H1 (cell line): ENCODE results near the gene ZFHX2. TPM values are rescaled to one million over a fixed set of nuclear protein-coding genes. Genes with fewer than 3 reads are reported as not detected.
A peak's percentile ranks its signal among the peaks of the same experiment; 100 is the strongest.

Experiments used
- CTCF ChIA-PET: fragments of 300-600 bp; sonication (Branson Sonifier 250); formaldehyde crosslinking; loops from one replicate; lab custom pipeline; 2021; ENCODE audit not compliant: partially characterized antibody; lab: Charles Lee
- POLR2A ChIA-PET: fragments of 300-600 bp; sonication (Branson Sonifier 250); formaldehyde crosslinking; loops from one replicate; lab custom pipeline; 2021; ENCODE audit warnings: inconsistent platforms; ENCODE audit not compliant: partially characterized antibody; lab: Charles Lee
- DNase-seq, 2 experiments: peaks; one replicate each; pipeline versions ENCODE4 v3.0.0 to v3.0.0-alpha.2; 2010 to 2022; ENCODE audit warnings: low spot score in 2 of 2, low read depth in 1 of 2, mixed read lengths in 1 of 2
- FAIRE-seq: peaks from 2 replicates; lab custom pipeline; 2011; peaks lifted over from hg19 to GRCh38; lab: Jason Lieb, UNC
- H2AFZ ChIP-seq: 2 replicates; pipeline ENCODE4 v1.8.1; 2012; ENCODE audit warnings: low read length, inconsistent platforms
- H2AK5ac ChIP-seq: 2 replicates; pipeline ENCODE4 v1.6.1; 2013; ENCODE audit warnings: low read depth, low read length
- H2BK120ac ChIP-seq: replicated peaks from 2 replicates; pipeline ENCODE3; 2013; ENCODE audit warnings: low read depth, low read length, inconsistent platforms
- H2BK12ac ChIP-seq: 2 replicates; pipeline ENCODE4 v1.6.1; 2013; ENCODE audit warnings: low read depth, low read length
- H2BK15ac ChIP-seq: 2 replicates; pipeline ENCODE4 v1.6.1; 2013; ENCODE audit warnings: low read length
- H2BK20ac ChIP-seq: 2 replicates; pipeline ENCODE4 v1.6.1; 2013; ENCODE audit warnings: low read length
- H2BK5ac ChIP-seq: 2 replicates; pipeline ENCODE4 v1.6.1; 2013; ENCODE audit warnings: low read depth, low read length
- H3K14ac ChIP-seq: 2 replicates; pipeline ENCODE4 v1.6.1; 2013; ENCODE audit warnings: inconsistent platforms; ENCODE audit not compliant: insufficient read length
- H3K18ac ChIP-seq: 2 replicates; pipeline ENCODE4 v1.6.1; 2013; ENCODE audit warnings: low read length; ENCODE audit errors: extremely low read depth
- H3K23ac ChIP-seq: 2 replicates; pipeline ENCODE4 v1.6.1; 2013; ENCODE audit warnings: inconsistent platforms; ENCODE audit not compliant: insufficient read length
- H3K23me2 ChIP-seq: 2 replicates; pipeline ENCODE4 v1.6.1; 2013; ENCODE audit warnings: low read depth, low read length
- H3K27ac ChIP-seq: 2 replicates; pipeline ENCODE4 v1.6.1; 2011; ENCODE audit warnings: low read depth, low read length, inconsistent platforms
- H3K27me3 ChIP-seq, 4 experiments: replicated peaks in 1 of 4; 1 replicate in 1 of 4; 2 replicates in 3 of 4; pipeline versions ENCODE4 v1.6.1 to v1.8.1; 2011 to 2013; ENCODE audit warnings: low read length in 3 of 4, mild to moderate bottlenecking in 3 of 4, inconsistent platforms in 2 of 4, mixed read lengths in 2 of 4, moderate library complexity in 1 of 4; ENCODE audit not compliant: control insufficient read depth in 3 of 4, insufficient read depth in 3 of 4; ENCODE audit errors: extremely low read depth in 1 of 4
- H3K36me3 ChIP-seq, 4 experiments: 2 replicates each; pipeline versions ENCODE4 v1.6.1 to v1.8.1; 2011 to 2013; ENCODE audit warnings: mild to moderate bottlenecking in 4 of 4, low read length in 3 of 4, moderate library complexity in 2 of 4, control low read depth in 1 of 4, inconsistent platforms in 1 of 4; ENCODE audit not compliant: insufficient read depth in 4 of 4, control insufficient read depth in 2 of 4
- H3K4ac ChIP-seq: replicated peaks from 2 replicates; pipeline ENCODE3; 2013; ENCODE audit warnings: low read length, low read depth, mixed read lengths, inconsistent platforms; ENCODE audit not compliant: insufficient read length
- H3K4me1 ChIP-seq, 4 experiments: replicated peaks in 1 of 4; 1 replicate in 1 of 4; 2 replicates in 3 of 4; pipeline versions ENCODE4 v1.6.1 to v1.8.1; 2011 to 2013; ENCODE audit warnings: low read length in 3 of 4, inconsistent platforms in 2 of 4, mixed read lengths in 1 of 4; ENCODE audit not compliant: insufficient read depth in 4 of 4, control insufficient read depth in 3 of 4
- H3K4me2 ChIP-seq, 2 experiments: 2 replicates each; pipeline versions ENCODE4 v1.6.1 to v1.8.1; 2011 to 2013; ENCODE audit warnings: low read depth in 2 of 2, low read length in 2 of 2, control low read depth in 1 of 2, inconsistent platforms in 1 of 2, mild to moderate bottlenecking in 1 of 2; ENCODE audit not compliant: insufficient read depth in 1 of 2
- H3K4me3 ChIP-seq, 4 experiments: fragments of 200-600, 300-600 bp in 1 of 4; sonication (generic), shearing (Covaris generic), sonication (Bioruptor Twin) in 1 of 4; 2 replicates each; pipeline versions ENCODE4 v1.5.1 to v1.8.1; 2011 to 2016; ENCODE audit warnings: low read length in 4 of 4, low read depth in 3 of 4, control low read depth in 2 of 4, inconsistent platforms in 2 of 4, mild to moderate bottlenecking in 2 of 4, mixed read lengths in 1 of 4, moderate library complexity in 1 of 4; ENCODE audit not compliant: insufficient read depth in 2 of 4; ENCODE audit errors: extremely low read depth in 1 of 4
- H3K56ac ChIP-seq: replicated peaks from 2 replicates; pipeline ENCODE3; 2013; ENCODE audit warnings: low read depth, mild to moderate bottlenecking, mixed read lengths, low read length, inconsistent platforms; ENCODE audit not compliant: insufficient read length
- H3K79me1 ChIP-seq: 2 replicates; pipeline ENCODE4 v1.6.1; 2013; ENCODE audit warnings: low read depth, low read length, control low read depth
- H3K79me2 ChIP-seq, 2 experiments: 2 replicates each; pipeline versions ENCODE4 v1.6.1 to v1.8.1; 2012 to 2013; ENCODE audit warnings: low read length in 2 of 2, mild to moderate bottlenecking in 2 of 2, inconsistent platforms in 1 of 2; ENCODE audit not compliant: insufficient read depth in 2 of 2, control insufficient read depth in 1 of 2
- H3K9ac ChIP-seq, 4 experiments: replicated peaks in 1 of 4; 1 replicate in 1 of 4; 2 replicates in 3 of 4; pipeline versions ENCODE4 v1.6.1 to v1.8.1; 2011 to 2013; ENCODE audit warnings: low read depth in 3 of 4, low read length in 3 of 4, control low read depth in 2 of 4, mild to moderate bottlenecking in 2 of 4, moderate library complexity in 2 of 4, inconsistent platforms in 1 of 4; ENCODE audit errors: extremely low read depth in 1 of 4
- H3K9me3 ChIP-seq, 2 experiments: 2 replicates each; pipeline versions ENCODE4 v1.6.1 to v1.8.1; 2012 to 2013; ENCODE audit warnings: mild to moderate bottlenecking in 2 of 2, moderate library complexity in 2 of 2, control low read depth in 1 of 2, inconsistent platforms in 1 of 2, low read depth in 1 of 2, low read length in 1 of 2, mixed read lengths in 1 of 2; ENCODE audit not compliant: insufficient read depth in 2 of 2
- H4K20me1 ChIP-seq, 2 experiments: replicated peaks in 1 of 2; 2 replicates each; pipeline versions ENCODE3 to v1.8.1; 2011 to 2013; ENCODE audit warnings: inconsistent platforms in 2 of 2, low read length in 2 of 2, mild to moderate bottlenecking in 1 of 2; ENCODE audit not compliant: insufficient read depth in 2 of 2, control insufficient read depth in 1 of 2
- H4K5ac ChIP-seq: 2 replicates; pipeline ENCODE4 v1.6.1; 2013; ENCODE audit warnings: low read length, low read depth, mixed read lengths, inconsistent platforms; ENCODE audit not compliant: insufficient read length
- H4K8ac ChIP-seq: 2 replicates; pipeline ENCODE4 v1.8.0; 2013; ENCODE audit warnings: mild to moderate bottlenecking, moderate library complexity, low read length, inconsistent platforms; ENCODE audit not compliant: insufficient read depth; ENCODE audit errors: extremely low read depth
- H4K91ac ChIP-seq: replicated peaks from 2 replicates; pipeline ENCODE3; 2013; ENCODE audit warnings: low read length, mixed read lengths, inconsistent platforms; ENCODE audit not compliant: insufficient read length
- CBX5 ChIP-seq: fragments of 300-800, 300-1000 bp; sonication (generic); IDR thresholded peaks from 2 replicates; pipeline ENCODE4 v1.7.1; 2016; ENCODE audit warnings: antibody characterized with exemption, low read length, low read depth
- CEBPB ChIP-seq: IDR thresholded peaks from 2 replicates; pipeline ENCODE4 v1.6.1; 2012; ENCODE audit warnings: low read depth, low read length
- CHD2 ChIP-seq: IDR thresholded peaks from 2 replicates; pipeline ENCODE4 v1.6.1; 2012; ENCODE audit warnings: low read length, improper control_type of control experiment
- CTBP2 ChIP-seq: IDR thresholded peaks from 2 replicates; pipeline ENCODE4 v1.7.0; 2011; ENCODE audit warnings: borderline replicate concordance, mild to moderate bottlenecking, moderate library complexity, mixed read lengths, low read length; ENCODE audit not compliant: insufficient read depth, insufficient read length
- GTF2F1 ChIP-seq: IDR thresholded peaks from 2 replicates; pipeline ENCODE4 v1.6.1; 2012; ENCODE audit warnings: low read depth, low read length, improper control_type of control experiment, borderline replicate concordance
- HDAC2 ChIP-seq, 2 experiments: fragments of 300-600 bp in 1 of 2; sonication (generic) in 1 of 2; IDR thresholded peaks; 2 replicates each; pipeline ENCODE4 v1.6.1; 2011 to 2012; ENCODE audit warnings: low read depth in 2 of 2, low read length in 2 of 2, mild to moderate bottlenecking in 2 of 2, moderate library complexity in 2 of 2, borderline replicate concordance in 1 of 2, inconsistent platforms in 1 of 2
- KDM1A ChIP-seq: fragments of 200-600, 300-600 bp; sonication (generic); IDR thresholded peaks from 2 replicates; pipeline ENCODE4 v1.7.1; 2016; ENCODE audit warnings: mild to moderate bottlenecking, low read length, borderline replicate concordance
- NANOG ChIP-seq: IDR thresholded peaks from 2 replicates; pipeline ENCODE4 v1.6.1; 2011; ENCODE audit warnings: low read length, low read depth, mild to moderate bottlenecking, inconsistent platforms; ENCODE audit not compliant: insufficient read depth, poor library complexity, severe bottlenecking
- NRF1 ChIP-seq: IDR thresholded peaks from 2 replicates; pipeline ENCODE4 v1.6.1; 2011; ENCODE audit warnings: mild to moderate bottlenecking, low read depth, low read length, improper control_type of control experiment
- POLR2A ChIP-seq, 2 experiments: IDR thresholded peaks; 1 replicate in 1 of 2; 2 replicates in 1 of 2; pipeline ENCODE4 v1.6.1; 2011; ENCODE audit warnings: low read depth in 2 of 2, low read length in 2 of 2, mild to moderate bottlenecking in 2 of 2; ENCODE audit errors: control extremely low read depth in 1 of 2
- SP4 ChIP-seq: IDR thresholded peaks from 2 replicates; pipeline ENCODE4 v1.6.1; 2012; ENCODE audit warnings: low read length, inconsistent platforms
- SRF ChIP-seq: IDR thresholded peaks from 2 replicates; pipeline ENCODE4 v1.6.1; 2011; ENCODE audit warnings: mild to moderate bottlenecking, low read depth, low read length, moderate library complexity
- WGBS, 2 experiments: shearing (Covaris generic) in 1 of 2; methylation state at CpG; one replicate each; pipeline versions ENCODE4 v1.1.6 to v1.1.7; 2013 to 2015; ENCODE audit warnings: low lambda C conversion rate in 2 of 2, mixed read lengths in 2 of 2, inconsistent platforms in 1 of 2, low coverage in 1 of 2, missing lambda C conversion rate in 1 of 2; ENCODE audit not compliant: insufficient replicate concordance in 2 of 2, insufficient coverage in 1 of 2, insufficient read length in 1 of 2; ENCODE audit errors: extremely low coverage in 1 of 2, missing lambda C conversion rate in 1 of 2; 5-methylcytosine and 5-hydroxymethylcytosine counted together
- polyA plus RNA-seq, 7 experiments: library from polyadenylated mRNA; depleted of rRNA in 3 of 7; stranded (reverse) in 5 of 7; unstranded in 2 of 7; fragments of >200 nt in 5 of 7; fragments of 200-250 nt in 2 of 7; gene quantifications; 1 replicate in 5 of 7; 2 replicates in 1 of 7; 4 replicates in 1 of 7; pipeline versions ENCODE4 v1.2.1 to v1.2.3, GENCODE V29; 2011 to 2013; ENCODE audit warnings: missing spikeins in 2 of 7, mixed read lengths in 2 of 7
- total RNA-seq: library from RNA; stranded (reverse); fragmentation: NEBNext Ultra II Directional; extraction: Animal tissue kit (Norgen Biotek cat#: 25700); gene quantifications from 2 replicates; pipeline ENCODE4 v1.2.1, GENCODE V29; 2021

The ZFHX2 gene
- total and polyA plus RNA-seq, 2 of the 8 experiments (the other 6 are each of a cell fraction or from before 2014, with no cell fraction given) = 2.7 to 27.0 TPM

DNA sequence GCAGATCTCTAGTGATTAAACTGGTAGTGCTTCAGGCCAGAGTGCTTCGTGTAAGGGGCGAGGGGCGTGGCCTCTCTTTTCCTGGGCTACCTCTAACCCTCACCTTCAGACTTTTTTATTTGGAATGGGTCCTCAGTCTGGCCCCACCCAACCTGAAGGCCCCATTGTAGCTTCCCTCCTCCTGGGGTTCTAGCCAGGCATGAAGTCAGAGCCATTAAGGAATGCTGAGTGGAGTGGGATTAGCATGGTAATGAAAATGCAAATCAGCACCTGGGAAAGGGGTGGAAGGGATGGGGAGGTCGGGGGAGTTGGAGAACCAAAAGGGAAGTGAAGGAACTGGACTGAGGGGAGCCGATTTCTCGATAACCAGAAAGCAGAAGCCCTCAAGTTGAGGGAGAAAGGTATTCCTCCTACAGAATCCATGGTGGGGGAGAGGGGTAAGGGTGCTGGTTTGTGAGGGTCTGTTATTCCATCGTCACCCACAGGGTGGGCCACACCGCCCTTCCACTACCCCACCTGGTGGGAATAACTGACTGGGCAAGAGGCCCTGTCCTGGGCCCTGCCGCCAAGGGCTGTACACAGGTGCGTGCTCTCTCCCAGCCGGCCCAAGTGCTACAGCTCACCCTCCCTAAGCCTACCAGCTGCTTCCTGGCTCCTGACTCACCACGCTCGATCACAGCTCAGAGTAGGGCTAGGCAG, 14.1 kb downstream of the ZFHX2 start:
- DNase-seq = peak; percentile 77 to 88
- Histone ChIP-seq H3K23me2 (peaks cover 17% of the 10 kb centered on the region), H4K20me1 (no peaks in the 10 kb centered on the region), H3K4me2 (peak overlapping the region; percentile 96 to 99), H3K9me3 (no peaks in the 10 kb centered on the region), H3K27ac (peak overlapping the region; percentile 99), H3K9ac (peak overlapping the region; percentile 75 to 94 (median 90)), H4K8ac (peak overlapping the region; percentile 82; the same call in 1 of the 2 replicates), H3K23ac (no peak overlapping the region), H2BK15ac (peak overlapping the region; percentile 94; the same call in 1 of the 2 replicates), H4K91ac (peak overlapping the region; percentile 100), H2AK5ac (peak overlapping the region; percentile 100), H3K27me3 (no peaks in the 10 kb centered on the region), H2AFZ (no peak overlapping the region), H3K36me3 (peaks cover 4 to 25% (median 10%) of the 10 kb centered on the region in 4 experiments; a peak in 4 of 8 replicates), H3K18ac (peak overlapping the region; percentile 100), H2BK5ac (peak overlapping the region; percentile 100), H3K79me2 (peaks cover 3 to 20% of the 10 kb centered on the region in 2 experiments; a peak in 2 of 4 replicates), H3K4me3 (peak overlapping the region; percentile 63 to 80 (median 72)), H3K79me1 (peaks cover 4% of the 10 kb centered on the region), H2BK120ac (peak overlapping the region; percentile 98), H2BK20ac (peak overlapping the region; percentile 98), H3K14ac (no peak overlapping the region), H3K4ac (peak overlapping the region; percentile 95), H3K4me1 (peaks cover 7 to 19% (median 13%) of the 10 kb centered on the region in 4 experiments; a peak in 6 of 7 replicates), H2BK12ac (peak overlapping the region; percentile 100), H4K5ac (peak overlapping the region; percentile 88), H3K56ac (peak overlapping the region; percentile 97)
- 3% methylated on average over 13 of the region's 13 CpGs; no CpG with 5 or more reads in 1 of the 2 experiments for WGBS, 2 experiments
- ChIA-PET POLR2A (interaction anchor here (0.8 to 52.7 kb wide), 15 partner anchors 9 to 608 kb away, joined by 3 to 1523 read pairs (median 6); partner anchors contain the start of genes AP1G2, JPH4, NGDN and PABPN1), CTCF (interaction anchor here (0.5 to 70.5 kb wide), 11 partner anchors 10 to 1384 kb away, joined by 3 to 2092 read pairs (median 4); partner anchors contain the start of genes AP1G2, NGDN, THTPA and ZFHX2)
- FAIRE-seq = peak; percentile 99
- no peak for TF ChIP-seq SRF
- TF ChIP-seq GTF2F1 = no peak
- 0 out of 2 replicates have a peak, but pooled peaks have one; percentile 51 for TF ChIP-seq SP4
- no peak for TF ChIP-seq CHD2
- TF ChIP-seq CEBPB = no peak
- no peak for TF ChIP-seq KDM1A
- peak; percentile 77 for TF ChIP-seq NANOG
- peak; percentile 74 for TF ChIP-seq CTBP2
- TF ChIP-seq POLR2A (IDR thresholded peaks at IDR 0.05; ENCODE audit: control extremely low read depth in 1 of 2, low read depth in 2 of 2, low read length in 2 of 2) = peak; percentile 82 to 94
- TF ChIP-seq CBX5 = no peak
- peak in 1 of 2 experiments; percentile 81; a peak in 1 of 4 replicates for TF ChIP-seq HDAC2 (IDR thresholded peaks at IDR 0.05; ENCODE audit: borderline replicate concordance in 1 of 2, low read depth in 2 of 2, low read length in 2 of 2)
- no peak for TF ChIP-seq NRF1
